ENCODE results near the gene ZNF580. TPM values are rescaled to one million over a fixed set of nuclear protein-coding genes. Genes with fewer than 3 reads are reported as not detected.

ZNF580 gene
- total RNA-seq, 2 donors from 2014 or later: 46.1 to 47.8 TPM

GRCh38 chr19:55687281-55688201, 46.7 kb downstream of the ZNF580 start:
- ATAC-seq (replicated peaks in 1 of 2) (no peak), DNase-seq (no peak)
- Mint-ChIP-seq H3K27ac (no peak overlapping the region), H3K4me1 (ENCODE audit: low read depth) (peaks cover 7% of the 10 kb centered on the region), H3K36me3 (ENCODE audit: insufficient read depth in 2 of 2) (peaks cover 0 to 4% of the 10 kb centered on the region in 2 donors), H3K9me3 (no peaks in the 10 kb centered on the region), H3K4me3 (no peak overlapping the region), H3K27me3 (ENCODE audit: low read depth) (no peaks in the 10 kb centered on the region)

GRCh38 chr19:55688422-55689218, 47.8 kb downstream of the ZNF580 start:
- Mint-ChIP-seq H3K36me3 (ENCODE audit: insufficient read depth in 2 of 2) (peaks cover 0 to 2% of the 10 kb centered on the region in 2 donors), H3K9me3 (no peaks in the 10 kb centered on the region), H3K27me3 (ENCODE audit: low read depth) (no peaks in the 10 kb centered on the region), H3K4me1 (ENCODE audit: low read depth) (peaks cover 7% of the 10 kb centered on the region), H3K4me3 (no peak overlapping the region), H3K27ac (no peak overlapping the region)
- DNase-seq: no peak
- no peak for ATAC-seq (replicated peaks in 1 of 2)

- H3K4me1 Mint-ChIP-seq (ENCODE audit: low read depth): peaks cover 7% of the 10 kb centered on the region
- H3K9me3 Mint-ChIP-seq: no peaks in the 10 kb centered on the region
- no peak for ATAC-seq (replicated peaks in 1 of 2)
- no peak overlapping the region for H3K4me3 Mint-ChIP-seq
- DNase-seq: no peak
- H3K36me3 Mint-ChIP-seq (ENCODE audit: insufficient read depth in 2 of 2): peaks cover 1 to 2% of the 10 kb centered on the region in 2 donors
- no peak overlapping the region for H3K27ac Mint-ChIP-seq
- no peaks in the 10 kb centered on the region for H3K27me3 Mint-ChIP-seq (ENCODE audit: low read depth)
These were observed 48.8 kb downstream of the ZNF580 start for GRCh38 chr19:55689411-55690108.

GRCh38 chr19:55690109-55690768, 49.4 kb downstream of the ZNF580 start:
- H3K36me3 Mint-ChIP-seq (ENCODE audit: insufficient read depth in 2 of 2): peaks cover 1 to 3% of the 10 kb centered on the region in 2 donors
- no peaks in the 10 kb centered on the region for H3K9me3 Mint-ChIP-seq
- no peaks in the 10 kb centered on the region for H3K27me3 Mint-ChIP-seq (ENCODE audit: low read depth)
- no peak overlapping the region for H3K27ac Mint-ChIP-seq
- no peak for DNase-seq
- no peak for ATAC-seq (replicated peaks in 1 of 2)
- H3K4me1 Mint-ChIP-seq (ENCODE audit: low read depth): peaks cover 7% of the 10 kb centered on the region
- H3K4me3 Mint-ChIP-seq: no peak overlapping the region

GRCh38 chr19:55690769-55691545, 50.2 kb downstream of the ZNF580 start:
- ATAC-seq (replicated peaks in 1 of 2): no peak
- peaks cover 1 to 3% of the 10 kb centered on the region in 2 donors for H3K36me3 Mint-ChIP-seq (ENCODE audit: insufficient read depth in 2 of 2)
- no peaks in the 10 kb centered on the region for H3K27me3 Mint-ChIP-seq (ENCODE audit: low read depth)

GRCh38 chr19:55691561-55692481, 51.0 kb downstream of the ZNF580 start:
- H3K9me3 Mint-ChIP-seq: no peaks in the 10 kb centered on the region

More at GRCh38 chr19:55690769-55691545, 50.2 kb downstream of the ZNF580 start:
- no peak for DNase-seq
- no peak overlapping the region for H3K27ac Mint-ChIP-seq
- H3K4me1 Mint-ChIP-seq (ENCODE audit: low read depth): peaks cover 4% of the 10 kb centered on the region
- no peaks in the 10 kb centered on the region for H3K9me3 Mint-ChIP-seq
- no peak overlapping the region for H3K4me3 Mint-ChIP-seq

GRCh38 chr19:55692681-55693081, 51.9 kb downstream of the ZNF580 start:
- DNase-seq: no peak
- H3K27me3 Mint-ChIP-seq (ENCODE audit: low read depth): no peaks in the 10 kb centered on the region
- no peak overlapping the region for H3K4me3 Mint-ChIP-seq
- H3K9me3 Mint-ChIP-seq: no peaks in the 10 kb centered on the region
- no peaks in the 10 kb centered on the region for H3K4me1 Mint-ChIP-seq (ENCODE audit: low read depth)
- H3K36me3 Mint-ChIP-seq (ENCODE audit: insufficient read depth in 2 of 2): peaks cover 1 to 3% of the 10 kb centered on the region in 2 donors
- no peak overlapping the region for H3K27ac Mint-ChIP-seq
- ATAC-seq (replicated peaks in 1 of 2): no peak

More at GRCh38 chr19:55691561-55692481, 51.0 kb downstream of the ZNF580 start:
- H3K4me1 Mint-ChIP-seq (ENCODE audit: low read depth): no peaks in the 10 kb centered on the region
- H3K4me3 Mint-ChIP-seq: no peak overlapping the region
- no peak for DNase-seq
- H3K36me3 Mint-ChIP-seq (ENCODE audit: insufficient read depth in 2 of 2): peaks cover 1 to 3% of the 10 kb centered on the region in 2 donors
- no peaks in the 10 kb centered on the region for H3K27me3 Mint-ChIP-seq (ENCODE audit: low read depth)
- no peak overlapping the region for H3K27ac Mint-ChIP-seq
- no peak for ATAC-seq (replicated peaks in 1 of 2)

Other genes starting within 250 kb of the ZNF580 start
- gene UBE2S, start 233.2 kb upstream of the ZNF580 start, total RNA-seq: 100 to 1,000 TPM; 192 to 223 TPM
- gene SHISA7, start 197.7 kb upstream of the ZNF580 start, total RNA-seq: under 1 TPM in 1 of 2 donors, not detected in 1; 0.17 TPM
- 10 to 100 TPM; 19.5 to 20.3 TPM for gene ISOC2, start 179.4 kb upstream of the ZNF580 start, total RNA-seq
- not detected for gene C19orf85, start 176.3 kb upstream of the ZNF580 start, total RNA-seq
- 1 to 10 TPM; 7.9 to 9.0 TPM for gene ZNF628, start 164.4 kb upstream of the ZNF580 start, total RNA-seq
- 10 to 100 TPM; 19.2 to 20.5 TPM for gene NAT14, start 155.8 kb upstream of the ZNF580 start, total RNA-seq
- 1 to 10 TPM; 1.2 to 1.7 TPM for gene SSC5D, start 152.6 kb upstream of the ZNF580 start, total RNA-seq
- not detected for gene SBK2, start 103.9 kb upstream of the ZNF580 start, total RNA-seq
- gene SBK3, start 95.5 kb upstream of the ZNF580 start, total RNA-seq: not detected
- 1 to 10 TPM; 9.3 to 9.4 TPM for gene ZNF579, start 60.2 kb upstream of the ZNF580 start, total RNA-seq
- 10 to 100 TPM; 16.2 to 17.3 TPM for gene FIZ1, start 41.5 kb upstream of the ZNF580 start, total RNA-seq
- gene ZNF524, start 40.7 kb upstream of the ZNF580 start, total RNA-seq: 10 to 100 TPM; 26.2 to 32.3 TPM
- gene ZNF865, start 35.4 kb upstream of the ZNF580 start, total RNA-seq: 10 to 100 TPM; 12.9 to 13.2 TPM
- gene ZNF784, start 16.4 kb upstream of the ZNF580 start, total RNA-seq: 1 to 10 TPM; 4.3 to 6.9 TPM
- 10 to 100 TPM; 43.1 to 50.7 TPM for gene ZNF581, start 2.6 kb downstream of the ZNF580 start, total RNA-seq
- gene CCDC106, start 7.2 kb downstream of the ZNF580 start, total RNA-seq: 10 to 100 TPM; 13.8 to 21.7 TPM
- gene U2AF2, start 14.0 kb downstream of the ZNF580 start, total RNA-seq: 100 to 1,000 TPM; 128 to 137 TPM
- gene EPN1, start 34.2 kb downstream of the ZNF580 start, total RNA-seq: 10 to 100 TPM; 33.8 to 40.5 TPM
- not detected for gene NLRP9, start 97.4 kb downstream of the ZNF580 start, total RNA-seq
- gene RFPL4A, start 118.1 kb downstream of the ZNF580 start, total RNA-seq: not detected
- gene RFPL4AL1, start 128.1 kb downstream of the ZNF580 start, total RNA-seq: not detected
- gene NLRP11, start 191.0 kb downstream of the ZNF580 start, total RNA-seq: not detected
- gene NLRP4, start 195.5 kb downstream of the ZNF580 start, total RNA-seq: not detected